Raji (cell line): ENCODE results near the gene CYTH1.

ENCODE experiments used
- POLR2A ChIP-seq: IDR thresholded peaks from 2 replicates; pipeline ENCODE4 v1.6.1; 2011; ENCODE audit warnings: low read depth, low read length, control low read depth; ENCODE audit not compliant: insufficient read depth

CYTH1 gene

DNA sequence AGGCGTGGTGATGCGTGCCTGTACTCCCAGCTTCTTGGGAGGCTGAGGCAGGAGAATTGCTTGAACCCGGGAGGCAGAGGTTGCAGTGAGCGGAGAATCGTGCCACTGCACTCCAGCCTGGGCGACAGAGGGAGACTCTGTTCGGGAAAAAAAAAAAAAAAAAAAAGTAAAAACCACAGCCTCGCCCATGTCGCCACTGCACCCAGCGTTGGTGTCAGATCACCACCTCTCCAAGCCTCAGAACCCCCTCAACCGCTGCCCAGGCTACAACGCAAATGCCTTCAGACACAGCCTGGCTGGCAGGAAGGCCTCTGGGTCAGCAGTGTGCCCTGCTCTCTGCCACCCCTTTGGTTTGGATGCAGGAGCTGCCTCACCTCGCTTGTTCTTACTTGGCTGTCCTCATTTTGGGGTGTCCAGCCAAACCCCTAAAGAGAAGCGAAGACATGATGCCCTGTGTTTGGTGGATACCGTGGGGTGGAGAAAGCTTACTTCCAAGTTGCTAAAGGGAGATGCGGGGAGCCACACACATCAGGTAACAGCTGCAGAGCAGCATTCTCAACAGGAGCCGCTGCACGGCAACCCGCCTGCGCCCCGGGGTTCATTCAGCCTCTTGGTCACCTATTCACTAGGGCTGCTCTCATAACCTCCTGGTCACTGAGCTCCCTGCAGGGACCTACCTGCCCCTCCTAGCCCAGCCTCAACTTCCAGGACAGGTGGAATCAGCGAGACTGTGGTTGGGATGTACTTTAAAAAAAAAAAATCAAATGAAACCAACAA is 13.0 kb upstream of the CYTH1 start:
- TF ChIP-seq POLR2A, result no peak

- no peak for TF ChIP-seq POLR2A
These were observed 12.3 kb upstream of the CYTH1 start for GRCh38 chr17:78794399-78794798.

- no peak for TF ChIP-seq POLR2A
These were observed 11.9 kb upstream of the CYTH1 start for GRCh38 chr17:78793968-78794367.

- no peak for TF ChIP-seq POLR2A
These were observed 11.3 kb upstream of the CYTH1 start for GRCh38 chr17:78793415-78793814.

DNA sequence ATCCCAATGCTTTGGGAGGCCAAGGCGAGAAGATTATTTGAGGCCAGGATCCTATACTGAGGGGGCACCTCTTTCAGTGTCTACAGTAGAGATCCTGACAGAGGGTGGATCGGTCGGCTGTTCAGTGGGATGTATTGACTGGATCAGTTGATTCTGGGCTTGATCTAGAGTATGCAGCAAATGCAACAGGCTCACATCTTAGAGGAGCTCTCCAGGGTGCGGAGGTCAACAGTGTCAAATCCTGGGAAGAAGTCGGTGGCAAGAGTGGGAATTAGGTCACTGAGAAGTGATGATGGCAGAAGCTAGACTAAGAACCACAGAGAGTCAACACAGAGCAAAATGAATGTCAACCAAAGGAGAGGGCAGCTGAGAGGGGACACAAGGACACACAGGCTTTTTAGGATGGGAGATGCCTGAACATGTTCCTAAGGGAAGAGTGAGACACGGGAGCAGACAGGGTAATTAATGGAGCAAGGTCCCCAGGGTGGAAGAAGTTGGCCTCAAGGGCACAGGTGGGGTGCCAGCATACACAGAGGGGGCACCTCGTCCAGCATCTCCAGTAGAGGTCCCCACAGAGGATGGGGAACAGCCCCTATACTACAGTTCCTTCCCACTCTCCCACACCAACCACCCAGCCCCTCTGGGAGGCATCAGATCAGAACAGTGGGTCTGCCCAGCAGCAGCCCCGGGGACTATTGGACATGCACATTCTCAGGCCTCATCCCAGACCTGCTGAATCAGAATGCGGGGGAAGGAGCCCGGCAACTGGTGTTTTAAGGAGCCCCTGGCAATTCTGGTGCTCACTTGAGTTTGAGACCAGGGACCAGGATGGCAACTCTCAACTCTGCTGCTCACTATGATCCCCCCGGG is 10.0 kb upstream of the CYTH1 start:
- TF ChIP-seq POLR2A, result no peak

GRCh38 chr17:78790552-78790951 is 8.5 kb upstream of the CYTH1 start:
- no peak for TF ChIP-seq POLR2A

GRCh38 chr17:78789663-78790181 is 7.6 kb upstream of the CYTH1 start:
- TF ChIP-seq POLR2A, result no peak

DNA sequence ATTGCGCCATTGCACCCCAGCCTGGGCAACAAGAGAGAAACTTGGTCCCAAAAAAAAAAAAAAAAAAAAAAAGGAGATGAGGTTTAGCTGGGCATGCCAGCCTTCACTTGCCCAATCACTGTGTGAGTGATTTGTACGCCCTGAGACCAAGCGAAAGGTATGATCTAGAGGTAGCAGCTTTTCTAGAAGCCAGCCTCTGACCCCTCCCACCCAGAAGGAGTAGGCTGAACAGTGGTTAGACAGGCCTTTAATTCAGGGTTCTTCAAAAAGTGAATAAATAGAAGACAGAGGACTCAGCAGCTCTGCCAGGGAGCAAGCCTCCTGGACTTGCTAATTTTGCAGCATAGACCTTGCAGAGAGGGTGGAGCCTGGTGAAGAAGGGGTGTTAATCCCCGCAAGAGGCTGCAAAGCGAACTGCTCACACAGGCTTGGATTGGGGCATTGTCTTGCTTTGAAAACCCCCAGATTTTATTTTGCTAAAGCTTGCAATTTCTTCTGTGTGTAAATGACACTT is 7.1 kb upstream of the CYTH1 start:
- no peak for TF ChIP-seq POLR2A

- TF ChIP-seq POLR2A, result no peak
These were observed 6.4 kb upstream of the CYTH1 start for GRCh38 chr17:78788451-78788850.

GRCh38 chr17:78787444-78787843 is 5.4 kb upstream of the CYTH1 start:
- no peak for TF ChIP-seq POLR2A

DNA sequence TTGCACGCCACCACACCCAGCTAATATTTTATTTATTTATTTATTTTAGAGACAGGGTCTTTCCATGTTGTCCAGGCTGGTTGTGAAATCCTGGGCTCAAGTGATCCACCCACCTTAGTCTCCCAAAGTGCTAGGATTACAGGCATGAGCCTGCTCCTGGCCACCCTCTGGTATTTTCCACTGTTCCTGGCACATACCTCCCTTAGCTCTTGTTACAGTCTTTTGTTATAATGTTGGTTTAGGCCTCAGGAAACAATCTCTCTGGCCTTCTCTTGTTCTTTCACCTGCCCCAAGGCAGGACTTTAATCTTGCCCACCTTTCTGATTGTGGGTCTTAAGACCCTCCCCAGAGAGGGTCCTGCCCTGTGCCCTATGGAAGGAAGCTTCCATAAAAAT is 3.6 kb upstream of the CYTH1 start:
- TF ChIP-seq POLR2A, result no peak

DNA sequence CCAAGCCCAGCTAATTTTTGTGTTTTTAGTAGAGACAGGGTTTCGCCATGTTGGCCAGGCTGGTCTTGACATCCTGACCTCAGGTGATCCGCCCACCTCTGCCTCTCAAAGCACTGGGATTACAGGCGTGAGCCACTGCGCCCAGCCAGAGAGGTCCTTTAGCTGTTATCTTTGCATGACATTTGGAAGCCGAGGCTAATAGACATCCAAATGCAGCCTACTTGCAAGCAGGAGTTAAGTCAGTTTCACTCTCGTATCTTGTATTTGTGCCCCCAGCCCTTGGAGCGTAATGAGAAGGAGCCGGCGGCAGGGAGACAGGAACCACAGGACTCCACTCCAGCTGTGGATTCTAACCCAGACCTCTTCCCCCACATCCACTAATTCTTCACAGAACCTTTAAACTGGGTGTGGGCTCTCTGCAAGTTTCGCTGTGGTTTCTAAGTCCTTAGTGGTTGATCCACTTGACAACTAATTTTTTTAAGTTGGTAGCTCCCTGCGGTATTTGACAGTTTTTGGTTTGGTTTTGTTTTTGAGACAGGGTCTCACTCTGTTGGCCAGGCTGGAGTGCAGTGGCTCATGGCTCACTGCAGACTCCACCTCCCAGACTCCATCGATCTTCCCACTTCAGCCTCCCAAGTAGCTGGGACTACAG is 3.1 kb upstream of the CYTH1 start:
- no peak for TF ChIP-seq POLR2A

GRCh38 chr17:78784352-78784751 is 2.3 kb upstream of the CYTH1 start:
- TF ChIP-seq POLR2A, result no peak

DNA sequence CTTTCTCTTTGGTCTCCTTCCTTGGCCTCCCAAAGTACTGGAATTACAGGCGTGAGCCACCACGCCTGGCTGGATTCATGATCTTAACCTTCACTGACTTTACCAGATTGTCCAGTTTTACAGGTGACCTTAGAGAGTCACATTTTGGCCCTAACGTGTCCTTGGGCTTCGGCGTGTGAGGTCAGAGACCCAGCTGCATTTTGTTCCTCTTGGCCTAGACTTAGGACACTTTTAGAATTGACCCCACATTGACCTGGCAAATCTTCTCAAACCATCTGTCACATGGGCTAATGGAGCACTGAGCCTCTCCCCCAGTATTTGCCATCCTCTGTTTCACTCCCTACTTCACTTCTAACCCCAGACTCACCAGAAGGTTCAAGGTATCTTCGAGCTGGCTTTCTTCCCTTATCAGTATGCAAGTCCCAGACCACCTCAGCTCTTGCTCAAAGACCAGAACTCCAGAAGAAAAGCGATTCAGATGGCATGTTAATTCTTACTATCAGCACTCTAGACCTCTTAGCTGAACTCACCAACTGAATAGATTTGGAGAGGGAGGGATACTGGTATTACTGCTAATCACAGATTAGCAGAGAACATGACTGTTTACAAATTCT is 1.7 kb upstream of the CYTH1 start:
- no peak for TF ChIP-seq POLR2A
